H1 (cell line): ENCODE measurements around the gene KRT8.

ENCODE experiments used
- CEBPB ChIP-seq: IDR thresholded peaks from 2 replicates; pipeline ENCODE4 v1.6.1; 2012; ENCODE audit warnings: low read depth, low read length
- CTBP2 ChIP-seq: IDR thresholded peaks from 2 replicates; pipeline ENCODE4 v1.7.0; 2011; ENCODE audit warnings: borderline replicate concordance, mild to moderate bottlenecking, moderate library complexity, mixed read lengths, low read length; ENCODE audit not compliant: insufficient read depth, insufficient read length
- GABPA ChIP-seq: IDR thresholded peaks from 2 replicates; pipeline ENCODE4 v1.6.1; 2011; ENCODE audit warnings: mild to moderate bottlenecking, low read length, moderate library complexity, borderline replicate concordance; ENCODE audit not compliant: insufficient read depth
- KDM1A ChIP-seq: fragments of 200-600, 300-600 bp; sonication (generic); IDR thresholded peaks from 2 replicates; pipeline ENCODE4 v1.7.1; 2016; ENCODE audit warnings: mild to moderate bottlenecking, low read length, borderline replicate concordance
- POLR2AphosphoS5 ChIP-seq: IDR thresholded peaks from 2 replicates; pipeline ENCODE4 v1.6.1; 2011; ENCODE audit warnings: low read depth, low read length
- YY1 ChIP-seq: IDR thresholded peaks from 2 replicates; pipeline ENCODE4 v1.6.1; 2011; ENCODE audit warnings: low read depth, mild to moderate bottlenecking, low read length
- TF ChIP-seq, protein P1 (sequence below): IDR thresholded peaks from 2 replicates; pipeline ENCODE4 v1.6.1; 2012; ENCODE audit warnings: inconsistent platforms
- TF ChIP-seq, protein P2 (sequence below), 3 experiments: IDR thresholded peaks; 1 replicate in 2 of 3; 2 replicates in 1 of 3; pipeline versions ENCODE4 v1.5.1 to v1.6.1; 2011; ENCODE audit warnings: low read length in 3 of 3, mild to moderate bottlenecking in 3 of 3, inconsistent platforms in 2 of 3, low read depth in 1 of 3, moderate library complexity in 1 of 3; ENCODE audit not compliant: insufficient read depth in 1 of 3; ENCODE audit errors: control extremely low read depth in 1 of 3

- TF ChIP-seq, protein P1, sequence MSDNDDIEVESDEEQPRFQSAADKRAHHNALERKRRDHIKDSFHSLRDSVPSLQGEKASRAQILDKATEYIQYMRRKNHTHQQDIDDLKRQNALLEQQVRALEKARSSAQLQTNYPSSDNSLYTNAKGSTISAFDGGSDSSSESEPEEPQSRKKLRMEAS = no peak
- TF ChIP-seq KDM1A (no peak), GABPA (no peak), YY1 (no peak), CEBPB (no peak), CTBP2 (no peak), POLR2AphosphoS5 (no peak)
- TF ChIP-seq, protein P2, sequence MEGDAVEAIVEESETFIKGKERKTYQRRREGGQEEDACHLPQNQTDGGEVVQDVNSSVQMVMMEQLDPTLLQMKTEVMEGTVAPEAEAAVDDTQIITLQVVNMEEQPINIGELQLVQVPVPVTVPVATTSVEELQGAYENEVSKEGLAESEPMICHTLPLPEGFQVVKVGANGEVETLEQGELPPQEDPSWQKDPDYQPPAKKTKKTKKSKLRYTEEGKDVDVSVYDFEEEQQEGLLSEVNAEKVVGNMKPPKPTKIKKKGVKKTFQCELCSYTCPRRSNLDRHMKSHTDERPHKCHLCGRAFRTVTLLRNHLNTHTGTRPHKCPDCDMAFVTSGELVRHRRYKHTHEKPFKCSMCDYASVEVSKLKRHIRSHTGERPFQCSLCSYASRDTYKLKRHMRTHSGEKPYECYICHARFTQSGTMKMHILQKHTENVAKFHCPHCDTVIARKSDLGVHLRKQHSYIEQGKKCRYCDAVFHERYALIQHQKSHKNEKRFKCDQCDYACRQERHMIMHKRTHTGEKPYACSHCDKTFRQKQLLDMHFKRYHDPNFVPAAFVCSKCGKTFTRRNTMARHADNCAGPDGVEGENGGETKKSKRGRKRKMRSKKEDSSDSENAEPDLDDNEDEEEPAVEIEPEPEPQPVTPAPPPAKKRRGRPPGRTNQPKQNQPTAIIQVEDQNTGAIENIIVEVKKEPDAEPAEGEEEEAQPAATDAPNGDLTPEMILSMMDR (IDR thresholded peaks at IDR 0.05; ENCODE audit: control extremely low read depth in 1 of 3, insufficient read depth in 1 of 3, low read depth in 1 of 3, low read length in 3 of 3) = no peak
These were observed 41.5 kb upstream of the KRT8 start for GRCh38 chr12:52946334-52946733.
